Gastrocnemius medialis (tissue), 4 donors: ENCODE results near the gene SMARCA2. TPM values are rescaled to one million over a fixed set of nuclear protein-coding genes. Genes with fewer than 3 reads are reported as not detected.

ENCODE experiments used
- ATAC-seq, 2 donors: fragments of 150-250 bp; one replicate each; pipeline ENCODE4 v1.9.1; 2016
- DNase-seq, 2 donors: peaks; one replicate each; pipeline ENCODE4 v3.0.0-alpha.2; 2019
- H3K27ac ChIP-seq, 4 donors: fragments of 200-600 bp; sonication (generic); 1 replicate in 1 of 4; 2 replicates in 3 of 4; pipeline ENCODE4 v1.5.1; 2016 to 2018; ENCODE audit warnings: mild to moderate bottlenecking in 2 of 4, moderate library complexity in 1 of 4
- H3K27me3 ChIP-seq, 3 donors: fragments of 200-600 bp; sonication (generic) in 2 of 3; 1 replicate in 1 of 3; 2 replicates in 2 of 3; pipeline versions ENCODE4 v1.5.1 to v1.6.0; 2016 to 2019; ENCODE audit warnings: mild to moderate bottlenecking in 1 of 3, moderate library complexity in 1 of 3
- H3K36me3 ChIP-seq, 2 donors: fragments of 200-600 bp; sonication (generic) in 1 of 2; one replicate each; pipeline ENCODE4 v1.5.1; 2017 to 2018
- H3K4me1 ChIP-seq, 2 donors: fragments of 200-600 bp; sonication (generic) in 1 of 2; one replicate each; pipeline ENCODE4 v1.5.1; 2016 to 2017; ENCODE audit warnings: mild to moderate bottlenecking in 2 of 2
- H3K4me3 ChIP-seq, 4 donors: fragments of 200-600 bp; sonication (generic) in 3 of 4; 1 replicate in 1 of 4; 2 replicates in 3 of 4; pipeline ENCODE4 v1.5.1; 2016 to 2019; ENCODE audit warnings: mild to moderate bottlenecking in 2 of 4
- H3K9me3 ChIP-seq, 3 donors: fragments of 200-600 bp; sonication (generic) in 2 of 3; 1 replicate in 1 of 3; 2 replicates in 2 of 3; pipeline ENCODE4 v1.5.1; 2016 to 2019
- POLR2A ChIP-seq, 2 donors: fragments of 450-650 bp; IDR thresholded peaks; one replicate each; pipeline ENCODE4 v1.6.1; 2017; ENCODE audit warnings: antibody characterized with exemption in 2 of 2, mild to moderate bottlenecking in 2 of 2, moderate library complexity in 2 of 2
- in situ Hi-C, 4 donors: fragments of 200-750 bp; cut with MboI; loops; one replicate each; pipeline versions ENCODE4 v1.15.0 to v1.8.0; 2017; ENCODE audit warnings: low sequenced_read_pairs in 4 of 4
- intact Hi-C: fragments of 100-400 bp; cut with DNase I; formaldehyde crosslinking; loops from one replicate; pipeline ENCODE4 v1.15.1; 2023; ENCODE audit warnings: low total_unique reads
- total RNA-seq, 4 donors: library from RNA; depleted of rRNA; stranded (reverse); fragments of >200 nt; gene quantifications; one replicate each; pipeline versions ENCODE4 v1.1.0 to v1.2.3, GENCODE V29; 2016
- TF ChIP-seq, protein P1 (sequence below), 5 experiments: fragments of 450-650 bp in 3 of 5; fragments of 200-600 bp in 2 of 5; sonication (generic) in 2 of 5; IDR thresholded peaks in 4 of 5; conservative IDR thresholded peaks in 1 of 5; 1 replicate in 4 of 5; 2 replicates in 1 of 5; pipeline ENCODE4 v1.5.1; 2016 to 2019; ENCODE audit warnings: antibody characterized with exemption in 5 of 5, mild to moderate bottlenecking in 3 of 5, moderate library complexity in 3 of 5

Gene SMARCA2
- total RNA-seq, 4 donors from 2014 or later = 54.6 to 69.7 (median 63.0) TPM

DNA sequence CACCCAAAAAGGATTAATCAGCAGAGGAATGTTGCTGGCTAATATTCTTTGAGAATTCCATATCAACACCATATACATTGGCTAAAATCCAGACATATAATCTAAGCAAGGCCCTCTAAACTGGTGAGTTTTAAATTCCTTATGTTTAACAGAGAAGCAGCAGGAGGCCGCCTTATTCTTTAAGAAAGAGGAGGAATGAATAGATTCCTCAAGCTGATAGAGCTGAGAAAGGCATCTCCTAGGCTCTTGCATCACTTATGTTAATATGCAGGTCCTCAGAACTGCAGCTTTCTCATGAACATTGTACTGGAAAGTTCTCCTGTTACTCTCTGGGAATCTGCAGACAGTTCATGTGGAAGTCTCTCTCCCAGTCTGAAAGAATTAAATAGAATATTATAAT is 20.1 kb upstream of the SMARCA2 start:
- ATAC-seq (no peak), DNase-seq (no peak)
- in situ Hi-C loops = no loop called here
- H3K9me3 ChIP-seq = no peaks in the 10 kb centered on the region
- TF ChIP-seq POLR2A (IDR thresholded peaks at IDR 0.05) = no peak
- TF ChIP-seq, protein P1, sequence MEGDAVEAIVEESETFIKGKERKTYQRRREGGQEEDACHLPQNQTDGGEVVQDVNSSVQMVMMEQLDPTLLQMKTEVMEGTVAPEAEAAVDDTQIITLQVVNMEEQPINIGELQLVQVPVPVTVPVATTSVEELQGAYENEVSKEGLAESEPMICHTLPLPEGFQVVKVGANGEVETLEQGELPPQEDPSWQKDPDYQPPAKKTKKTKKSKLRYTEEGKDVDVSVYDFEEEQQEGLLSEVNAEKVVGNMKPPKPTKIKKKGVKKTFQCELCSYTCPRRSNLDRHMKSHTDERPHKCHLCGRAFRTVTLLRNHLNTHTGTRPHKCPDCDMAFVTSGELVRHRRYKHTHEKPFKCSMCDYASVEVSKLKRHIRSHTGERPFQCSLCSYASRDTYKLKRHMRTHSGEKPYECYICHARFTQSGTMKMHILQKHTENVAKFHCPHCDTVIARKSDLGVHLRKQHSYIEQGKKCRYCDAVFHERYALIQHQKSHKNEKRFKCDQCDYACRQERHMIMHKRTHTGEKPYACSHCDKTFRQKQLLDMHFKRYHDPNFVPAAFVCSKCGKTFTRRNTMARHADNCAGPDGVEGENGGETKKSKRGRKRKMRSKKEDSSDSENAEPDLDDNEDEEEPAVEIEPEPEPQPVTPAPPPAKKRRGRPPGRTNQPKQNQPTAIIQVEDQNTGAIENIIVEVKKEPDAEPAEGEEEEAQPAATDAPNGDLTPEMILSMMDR (IDR thresholded peaks at IDR 0.05 in 4 of 5, conservative IDR thresholded peaks at IDR 0.05 in 1 of 5) = no peak
- no peaks in the 10 kb centered on the region for H3K27me3 ChIP-seq
- intact Hi-C loops = no loop called here
- no peaks in the 10 kb centered on the region for H3K4me1 ChIP-seq
- no peak overlapping the region for H3K4me3 ChIP-seq
- no peak overlapping the region for H3K27ac ChIP-seq
- no peaks in the 10 kb centered on the region for H3K36me3 ChIP-seq

DNA sequence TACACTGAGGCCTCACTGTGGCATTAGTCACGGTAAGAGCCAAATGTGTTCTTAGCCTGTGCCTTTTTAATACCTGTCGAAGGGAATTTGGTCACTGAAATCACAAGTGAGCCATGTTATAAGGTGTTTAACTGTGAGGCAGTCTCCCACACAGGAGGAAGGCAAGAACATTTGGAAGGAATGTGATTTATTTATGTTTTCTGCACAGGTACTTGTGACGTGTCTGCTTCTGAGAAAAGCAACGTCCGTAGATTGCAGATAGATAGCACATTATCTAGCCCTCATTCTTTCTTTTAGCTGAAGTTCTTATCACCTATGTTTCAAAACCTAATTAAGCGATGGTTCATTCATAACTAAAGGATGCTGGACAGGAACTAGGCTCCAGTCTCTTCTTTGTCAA is 19.0 kb upstream of the SMARCA2 start:
- no peak overlapping the region for H3K4me3 ChIP-seq
- ATAC-seq (no peak), DNase-seq (no peak)
- H3K27ac ChIP-seq = no peak overlapping the region
- H3K4me1 ChIP-seq = no peaks in the 10 kb centered on the region
- intact Hi-C loops = no loop called here
- in situ Hi-C loops = no loop called here
- H3K9me3 ChIP-seq = no peaks in the 10 kb centered on the region
- TF ChIP-seq, protein P1 (IDR thresholded peaks at IDR 0.05 in 4 of 5, conservative IDR thresholded peaks at IDR 0.05 in 1 of 5) = no peak
- TF ChIP-seq POLR2A (IDR thresholded peaks at IDR 0.05) = no peak
- H3K27me3 ChIP-seq = no peaks in the 10 kb centered on the region
- no peaks in the 10 kb centered on the region for H3K36me3 ChIP-seq

DNA sequence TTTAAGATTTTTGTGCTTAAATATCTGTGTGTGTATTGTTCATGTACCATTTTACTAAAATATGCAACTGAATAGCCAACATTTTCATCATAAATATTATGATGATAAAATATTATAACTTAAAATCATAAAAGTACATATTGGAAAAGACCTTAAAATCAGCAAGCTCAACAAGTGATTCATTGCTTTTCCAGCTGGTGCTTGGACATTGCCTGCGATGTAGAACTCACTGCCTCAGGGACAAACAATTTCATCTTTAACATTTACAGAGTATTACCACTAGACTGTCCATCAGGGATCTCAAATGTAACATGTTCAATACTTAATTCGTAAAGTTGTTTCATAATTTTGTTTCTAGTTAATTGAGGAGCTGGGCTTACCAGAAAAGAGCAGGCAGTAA is 17.5 kb upstream of the SMARCA2 start:
- DNase-seq (no peak), ATAC-seq (no peak)
- TF ChIP-seq, protein P1 (IDR thresholded peaks at IDR 0.05 in 4 of 5, conservative IDR thresholded peaks at IDR 0.05 in 1 of 5) = no peak
- TF ChIP-seq POLR2A (IDR thresholded peaks at IDR 0.05) = no peak
- no peaks in the 10 kb centered on the region for H3K36me3 ChIP-seq
- H3K4me1 ChIP-seq = no peaks in the 10 kb centered on the region
- no peaks in the 10 kb centered on the region for H3K27me3 ChIP-seq
- in situ Hi-C loops (no loop called here), intact Hi-C loops (no loop called here)
- no peaks in the 10 kb centered on the region for H3K9me3 ChIP-seq
- H3K4me3 ChIP-seq = no peak overlapping the region
- H3K27ac ChIP-seq = no peak overlapping the region

DNA sequence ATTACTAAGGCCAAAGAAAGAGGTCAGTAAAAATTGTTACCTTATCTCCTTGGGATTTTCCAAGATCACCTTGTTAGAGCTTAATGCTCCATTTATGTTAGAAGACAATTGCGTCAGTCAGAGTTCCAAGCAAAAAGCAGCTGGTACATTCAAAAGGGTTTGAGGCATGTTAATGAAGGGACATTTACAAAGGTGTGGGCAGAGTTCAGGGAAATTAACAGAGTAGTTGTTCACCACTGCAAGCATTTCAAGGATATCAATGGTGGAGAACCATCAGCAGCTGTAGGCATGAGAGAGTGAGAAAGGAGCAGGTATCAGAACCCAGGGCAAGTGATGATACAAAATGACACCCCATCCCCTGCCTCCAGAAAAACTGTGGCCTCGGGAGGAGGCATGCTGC is 17.0 kb upstream of the SMARCA2 start:
- H3K4me3 ChIP-seq = no peak overlapping the region
- ATAC-seq (no peak), DNase-seq (no peak)
- H3K27ac ChIP-seq = no peak overlapping the region
- no peaks in the 10 kb centered on the region for H3K27me3 ChIP-seq
- H3K36me3 ChIP-seq = no peaks in the 10 kb centered on the region
- intact Hi-C loops = no loop called here
- TF ChIP-seq POLR2A (IDR thresholded peaks at IDR 0.05) = no peak
- TF ChIP-seq, protein P1 (IDR thresholded peaks at IDR 0.05 in 4 of 5, conservative IDR thresholded peaks at IDR 0.05 in 1 of 5) = no peak
- H3K9me3 ChIP-seq = no peaks in the 10 kb centered on the region
- in situ Hi-C loops = no loop called here
- no peaks in the 10 kb centered on the region for H3K4me1 ChIP-seq

DNA sequence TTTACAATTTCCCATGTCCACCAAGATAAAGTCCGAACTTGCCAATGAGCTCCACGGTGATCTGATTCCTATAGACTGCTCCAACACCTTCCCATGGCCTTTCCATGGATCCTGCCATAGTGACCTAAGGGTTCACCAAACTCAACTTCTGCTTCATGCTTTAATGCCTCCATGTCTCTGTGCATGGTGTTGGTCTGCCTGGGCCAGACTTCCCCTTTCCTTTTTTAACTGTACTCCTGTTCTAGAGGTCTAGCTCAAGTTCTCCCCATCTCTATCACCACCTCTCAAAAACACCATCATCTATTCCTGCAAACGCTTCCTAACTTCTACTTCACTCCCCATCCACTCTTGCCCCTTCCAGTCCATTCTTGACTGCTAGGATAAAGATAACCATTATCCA is 14.8 kb upstream of the SMARCA2 start:
- no peak for ATAC-seq
- H3K9me3 ChIP-seq = no peaks in the 10 kb centered on the region
- no peaks in the 10 kb centered on the region for H3K4me1 ChIP-seq
- DNase-seq = no peak
- no peak overlapping the region for H3K4me3 ChIP-seq
- intact Hi-C loops = no loop called here
- no peak overlapping the region for H3K27ac ChIP-seq
- H3K36me3 ChIP-seq = no peaks in the 10 kb centered on the region
- TF ChIP-seq POLR2A (IDR thresholded peaks at IDR 0.05) = no peak
- TF ChIP-seq, protein P1 (IDR thresholded peaks at IDR 0.05 in 4 of 5, conservative IDR thresholded peaks at IDR 0.05 in 1 of 5) = no peak
- in situ Hi-C loops = no loop called here
- H3K27me3 ChIP-seq = no peaks in the 10 kb centered on the region
